Measurements from ENCODE around the gene CCDC185.

The CCDC185 gene

DNA sequence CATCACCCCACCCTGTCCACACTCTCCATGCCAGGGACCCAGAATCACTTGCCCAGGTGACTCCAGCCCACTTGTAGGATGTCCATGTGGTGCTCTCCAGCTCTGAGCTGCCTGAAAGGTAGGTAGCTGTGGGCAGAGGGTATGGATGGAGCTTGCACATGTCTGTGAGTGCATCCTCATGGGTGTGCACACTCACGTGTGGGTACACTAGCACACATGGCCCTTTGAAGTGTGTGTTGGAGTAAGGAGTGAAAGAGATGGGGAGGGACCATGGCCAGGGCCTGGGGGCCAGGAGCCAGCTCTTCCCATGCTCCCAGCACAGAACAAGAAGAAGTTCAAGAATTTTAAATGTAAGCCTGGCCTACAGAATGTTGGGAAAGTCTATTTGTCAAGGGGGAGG lies 50.2 kb downstream of the CCDC185 start:
- DNase-seq = no peak

DNA sequence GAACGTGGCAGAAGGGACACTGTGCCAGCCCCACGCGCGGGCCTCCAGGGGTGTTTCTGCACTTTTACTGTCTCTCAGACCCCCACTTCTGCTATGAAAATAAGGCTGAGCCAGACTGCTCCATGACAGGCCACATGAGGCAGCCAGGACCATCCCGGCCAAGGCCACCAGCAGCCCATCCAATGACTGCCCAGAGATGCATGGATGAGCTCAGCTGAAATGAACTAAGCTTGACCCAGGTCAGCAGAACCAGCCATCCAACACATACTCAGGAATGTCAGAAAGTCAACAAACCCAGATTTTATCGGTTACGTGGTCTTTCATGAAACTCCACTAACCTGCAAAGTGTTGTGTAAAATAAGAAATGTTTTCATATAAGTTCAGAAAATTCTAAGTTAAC lies 51.2 kb downstream of the CCDC185 start:
- DNase-seq = no peak
